Measurements from ENCODE around the gene E4F1.
"Not testable (repeated sequence)": the region's sequence is repeated elsewhere in the genome, so short reads cannot be mapped to it uniquely, and the experiment has no call there.

The E4F1 gene

DNA sequence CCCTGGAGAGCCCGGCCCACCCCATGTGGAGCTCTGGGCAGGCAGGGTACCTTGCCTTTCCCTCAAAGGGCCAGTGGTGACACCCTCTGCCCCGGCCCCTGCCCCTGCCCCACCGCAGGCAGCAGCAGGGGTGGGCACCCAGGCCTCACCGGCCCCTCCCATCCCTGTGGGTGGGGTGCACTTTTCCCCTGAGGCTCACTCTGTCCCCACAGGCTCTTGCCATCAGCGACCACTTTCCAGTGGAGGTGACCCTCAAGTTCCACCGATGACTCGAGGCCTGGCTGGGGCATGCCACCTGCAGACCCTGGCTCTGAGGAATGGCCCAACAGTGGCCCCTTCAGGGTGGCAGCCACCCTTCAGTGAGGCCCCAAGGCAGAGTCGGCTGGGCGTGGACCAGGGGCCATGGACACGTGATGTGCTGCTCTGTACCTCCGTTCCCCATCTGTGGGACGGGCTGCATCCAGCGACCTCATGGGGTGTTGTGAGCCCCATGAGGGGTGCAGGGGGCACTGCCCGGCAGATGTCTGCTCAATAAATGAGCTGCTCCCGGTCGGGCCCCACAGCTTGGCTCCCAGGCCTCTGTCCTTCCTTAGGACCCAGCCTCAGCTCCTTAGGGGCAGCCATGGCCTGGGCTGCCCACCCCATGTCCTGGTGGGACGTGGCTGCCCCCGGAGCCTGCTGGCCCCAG lies 14.9 kb downstream of the E4F1 start:
- no peak for TF ChIP-seq CTCF (IDR thresholded peaks at IDR 0.05; ENCODE audit: insufficient read depth, low read depth, low read length, missing control alignments)
- H3K4me3 ChIP-seq (ENCODE audit: low read depth, low read length): no peak overlapping the region
- DNase-seq (ENCODE audit: low read depth): no peak

DNA sequence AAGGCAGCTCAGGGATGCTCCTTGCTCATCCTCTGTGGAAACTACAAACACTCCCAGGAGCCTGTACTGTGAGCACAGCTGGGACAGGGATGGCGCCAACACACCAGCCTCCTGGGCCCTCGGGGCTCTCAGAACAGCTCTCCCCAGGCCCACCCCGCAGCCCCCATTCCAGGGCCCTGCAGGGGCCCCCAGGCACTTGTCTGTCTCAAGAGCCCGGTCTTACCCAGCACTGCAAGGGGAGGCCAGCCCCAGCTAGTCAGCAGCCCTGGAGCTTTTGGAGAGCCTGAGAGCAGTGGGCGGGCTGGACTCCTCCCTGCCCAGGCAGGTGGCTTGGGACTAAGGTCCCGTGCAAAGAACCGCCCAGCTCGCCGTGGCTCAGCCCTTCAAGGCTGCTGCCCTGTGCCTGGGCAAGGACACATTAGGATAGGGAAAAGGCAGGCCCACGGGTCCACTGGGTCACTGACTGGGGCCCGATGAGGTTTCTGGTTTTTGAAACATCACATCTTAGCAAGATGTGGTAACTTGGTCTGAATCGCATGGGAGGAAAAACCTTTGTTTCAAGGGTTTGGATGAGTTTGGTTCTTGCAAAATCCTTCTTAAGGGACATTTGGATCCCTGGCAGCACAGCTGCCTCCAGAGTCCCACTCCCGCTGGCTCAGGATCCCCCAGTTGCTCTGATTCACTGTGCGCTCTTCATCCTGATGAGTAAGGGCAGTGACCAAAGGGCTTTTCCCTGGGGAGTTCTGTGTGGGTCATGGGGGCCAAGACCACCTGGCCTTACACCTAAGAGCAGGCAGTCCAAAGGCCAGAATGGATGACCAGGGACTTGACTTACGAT lies 15.7 kb downstream of the E4F1 start:
- DNase-seq (ENCODE audit: low read depth): no peak
- TF ChIP-seq CTCF (IDR thresholded peaks at IDR 0.05; ENCODE audit: insufficient read depth, low read depth, low read length, missing control alignments): no peak
- H3K4me3 ChIP-seq (ENCODE audit: low read depth, low read length): no peak overlapping the region

GRCh38 chr16:2240331-2240730 lies 16.9 kb downstream of the E4F1 start:
- H3K4me3 ChIP-seq (ENCODE audit: low read depth, low read length); DNase-seq (ENCODE audit: low read depth): not testable (repeated sequence)

- no peak for DNase-seq (ENCODE audit: low read depth)
- H3K4me3 ChIP-seq (ENCODE audit: low read depth, low read length): no peak overlapping the region
- TF ChIP-seq CTCF (IDR thresholded peaks at IDR 0.05; ENCODE audit: insufficient read depth, low read depth, low read length, missing control alignments): no peak
Measured at GRCh38 chr16:2242598-2242997, 19.2 kb downstream of the E4F1 start.

- H3K4me3 ChIP-seq (ENCODE audit: low read depth, low read length): no peak overlapping the region
- no peak for DNase-seq (ENCODE audit: low read depth)
- TF ChIP-seq CTCF (IDR thresholded peaks at IDR 0.05; ENCODE audit: insufficient read depth, low read depth, low read length, missing control alignments): no peak
Measured at GRCh38 chr16:2243031-2243528, 19.7 kb downstream of the E4F1 start.

- no peak for TF ChIP-seq CTCF (IDR thresholded peaks at IDR 0.05; ENCODE audit: insufficient read depth, low read depth, low read length, missing control alignments)
- no peak for DNase-seq (ENCODE audit: low read depth)
- H3K4me3 ChIP-seq (ENCODE audit: low read depth, low read length): no peak overlapping the region
Measured at GRCh38 chr16:2243781-2244180, 20.4 kb downstream of the E4F1 start.

- no peak for DNase-seq (ENCODE audit: low read depth)
- H3K4me3 ChIP-seq (ENCODE audit: low read depth, low read length): no peak overlapping the region
- no peak for TF ChIP-seq CTCF (IDR thresholded peaks at IDR 0.05; ENCODE audit: insufficient read depth, low read depth, low read length, missing control alignments)
Measured at GRCh38 chr16:2244301-2244700, 20.9 kb downstream of the E4F1 start.
